Mucosa of rectum (tissue), 2 donors: ENCODE measurements around the gene NWD2.
A peak's percentile ranks its signal among the peaks of the same experiment; 100 is the strongest.

Source experiments
- H3K27ac ChIP-seq, 2 donors: one replicate each; pipeline ENCODE4 v1.7.0; 2013; ENCODE audit warnings: inconsistent platforms in 2 of 2, low read depth in 2 of 2, low read length in 2 of 2
- H3K27me3 ChIP-seq, 2 donors: one replicate each; pipeline ENCODE4 v1.7.0; 2013; ENCODE audit warnings: low read length in 2 of 2; ENCODE audit not compliant: control insufficient read depth in 2 of 2, insufficient read depth in 2 of 2
- H3K36me3 ChIP-seq, 2 donors: one replicate each; pipeline ENCODE4 v1.7.0; 2013; ENCODE audit warnings: low read length in 2 of 2; ENCODE audit not compliant: control insufficient read depth in 2 of 2, insufficient read depth in 2 of 2
- H3K4me1 ChIP-seq, 2 donors: one replicate each; pipeline ENCODE4 v1.7.0; 2013; ENCODE audit warnings: low read length in 2 of 2, mild to moderate bottlenecking in 1 of 2; ENCODE audit not compliant: control insufficient read depth in 2 of 2, insufficient read depth in 2 of 2
- H3K4me3 ChIP-seq, 2 donors: one replicate each; pipeline ENCODE4 v1.7.0; 2013; ENCODE audit warnings: low read length in 2 of 2
- H3K9ac ChIP-seq, 2 donors: one replicate each; pipeline ENCODE4 v1.7.0; 2013; ENCODE audit warnings: low read length in 2 of 2, low read depth in 1 of 2, mild to moderate bottlenecking in 1 of 2
- H3K9me3 ChIP-seq, 2 donors: one replicate each; pipeline ENCODE4 v1.7.0; 2013; ENCODE audit warnings: low read length in 2 of 2; ENCODE audit not compliant: control insufficient read depth in 2 of 2
- donor health status: healthy.
- donor health status: Normal muscosa, but diverticular disease.

The NWD2 gene

DNA sequence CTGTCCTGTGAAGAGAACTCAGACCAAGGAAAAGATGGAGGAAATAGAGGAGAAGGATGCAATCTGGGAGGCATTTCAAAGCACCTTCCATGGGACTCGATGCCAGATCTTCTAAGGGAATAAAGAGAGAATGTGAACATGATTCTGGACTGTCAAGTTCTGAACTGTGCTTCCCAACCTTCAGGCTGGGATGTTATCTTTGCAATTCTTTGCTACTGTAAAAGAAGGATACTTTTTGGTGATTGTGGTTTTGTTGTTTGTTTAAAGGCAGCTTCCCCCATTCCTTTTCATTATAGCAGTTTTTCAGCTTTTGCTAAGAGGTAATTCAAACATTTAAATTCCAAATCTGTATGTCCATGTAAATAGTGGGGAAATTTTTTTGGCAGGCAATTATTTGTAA, 217.3 kb downstream of the NWD2 start:
- H3K27me3 ChIP-seq, result no peaks in the 10 kb centered on the region
- no peak overlapping the region for H3K9ac ChIP-seq
- H3K4me1 ChIP-seq, result peaks cover 13 to 32% of the 10 kb centered on the region in 2 donors
- no peaks in the 10 kb centered on the region for H3K36me3 ChIP-seq
- H3K27ac ChIP-seq, result no peak overlapping the region
- no peaks in the 10 kb centered on the region for H3K9me3 ChIP-seq
- H3K4me3 ChIP-seq, result no peak overlapping the region

DNA sequence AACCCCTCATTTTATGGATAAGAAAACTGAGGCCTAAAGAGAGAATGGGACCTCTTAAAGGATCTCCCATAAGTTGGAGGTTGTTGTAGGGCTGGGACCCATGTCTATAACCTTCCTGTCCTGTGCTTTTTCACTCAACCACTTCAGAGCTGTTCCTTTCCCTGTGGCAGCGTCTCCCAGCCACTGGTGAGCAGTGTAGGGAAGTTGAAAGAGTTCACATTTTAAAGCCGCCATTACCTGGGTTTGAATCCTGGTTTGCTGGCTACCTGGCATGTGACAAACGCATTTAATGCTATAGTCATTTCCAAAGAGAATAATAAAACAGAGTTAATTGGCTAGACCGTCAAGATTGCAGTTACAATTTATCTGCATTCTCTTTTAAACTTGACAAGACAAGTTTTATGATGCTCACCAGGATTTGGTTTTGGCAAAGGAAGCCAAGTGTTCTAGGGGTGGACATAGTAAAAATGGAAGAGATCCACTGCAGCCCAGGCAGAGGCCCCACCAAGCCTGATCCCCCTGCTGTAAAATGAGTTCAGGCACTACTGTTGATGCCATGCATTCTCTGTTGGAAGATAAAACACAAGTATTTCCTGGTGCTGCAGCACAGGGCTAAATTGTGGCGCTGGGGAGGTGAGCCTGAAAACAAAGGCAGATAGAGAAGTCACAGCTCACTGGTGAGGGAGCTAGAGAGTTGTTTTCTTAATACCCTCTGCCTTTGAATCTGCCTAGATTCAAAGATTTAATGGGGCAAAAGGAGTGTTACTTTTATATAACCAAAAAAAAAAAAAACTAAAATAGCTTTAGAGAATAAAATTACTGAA, 218.7 kb downstream of the NWD2 start:
- Histone ChIP-seq H3K4me1 (peaks cover 17 to 35% of the 10 kb centered on the region in 2 donors), H3K9ac (peak overlapping the region; percentile 41 to 49), H3K9me3 (no peaks in the 10 kb centered on the region), H3K36me3 (no peaks in the 10 kb centered on the region), H3K27me3 (no peaks in the 10 kb centered on the region), H3K27ac (peak overlapping the region; percentile 85 to 88), H3K4me3 (peak overlapping the region; percentile 14 to 62)

DNA sequence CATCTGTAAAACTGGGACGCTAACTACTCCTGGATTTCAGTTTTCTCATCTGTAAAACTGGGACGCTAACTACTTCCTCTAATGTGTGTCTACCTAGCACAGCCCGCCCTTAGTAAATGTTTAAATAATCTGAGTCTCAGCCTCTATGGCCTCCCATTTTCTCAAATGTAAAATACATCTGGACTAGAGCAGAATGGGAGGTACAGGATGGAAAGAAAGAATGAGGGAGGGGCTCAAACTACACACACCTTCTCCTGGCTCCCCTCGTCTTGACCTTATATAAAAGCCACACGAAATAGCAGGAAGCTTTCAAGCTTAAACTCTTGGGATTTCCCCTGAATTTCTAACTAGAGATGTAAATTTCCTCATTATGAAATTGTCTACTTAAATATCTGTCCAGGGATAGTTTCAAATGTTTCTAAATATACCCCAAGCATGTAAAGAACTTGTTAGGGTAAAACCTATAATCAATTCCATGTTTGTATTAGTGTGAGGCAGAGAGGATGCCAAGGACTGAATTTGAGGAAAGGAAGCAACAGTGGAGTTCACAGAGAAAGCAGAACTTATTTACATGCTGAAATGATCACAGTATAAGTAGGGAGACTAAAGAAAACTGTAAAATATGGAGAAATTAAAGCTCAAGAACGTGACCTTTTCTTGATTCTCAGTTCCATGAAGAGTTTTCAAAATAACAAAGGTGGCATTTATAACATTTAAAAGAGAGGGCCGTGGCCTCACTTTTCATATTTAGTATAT, 220.0 kb downstream of the NWD2 start:
- Histone ChIP-seq H3K9ac (peak overlapping the region; percentile 38 to 49), H3K27me3 (no peaks in the 10 kb centered on the region), H3K4me1 (peaks cover 17 to 43% of the 10 kb centered on the region in 2 donors), H3K27ac (peak overlapping the region; percentile 85 to 88), H3K4me3 (peak overlapping the region; percentile 14 to 62), H3K9me3 (no peaks in the 10 kb centered on the region), H3K36me3 (no peaks in the 10 kb centered on the region)

DNA sequence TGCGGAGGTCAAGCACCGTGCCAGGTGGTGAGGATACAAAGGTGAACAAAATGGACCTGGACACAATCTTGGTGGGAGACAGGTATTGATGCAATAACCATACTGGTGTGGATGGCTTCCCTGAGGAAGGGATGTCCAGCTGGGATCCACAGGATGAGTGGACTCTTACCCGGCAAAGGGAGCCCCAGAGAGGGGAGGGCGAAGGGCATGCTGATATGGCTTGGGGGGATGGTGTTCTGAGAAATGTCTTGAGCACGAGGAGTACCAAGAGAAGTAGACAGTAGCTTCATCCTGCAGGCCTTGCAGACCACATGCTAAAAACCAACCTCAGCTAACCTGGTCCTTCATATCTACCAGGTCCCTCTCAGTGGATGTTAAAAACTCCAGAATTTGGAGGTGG, 220.8 kb downstream of the NWD2 start:
- Histone ChIP-seq H3K9ac (no peak overlapping the region), H3K27ac (peak overlapping the region; percentile 85 to 88), H3K9me3 (no peaks in the 10 kb centered on the region), H3K36me3 (no peaks in the 10 kb centered on the region), H3K4me1 (peaks cover 17 to 45% of the 10 kb centered on the region in 2 donors), H3K4me3 (no peak overlapping the region), H3K27me3 (no peaks in the 10 kb centered on the region)

DNA sequence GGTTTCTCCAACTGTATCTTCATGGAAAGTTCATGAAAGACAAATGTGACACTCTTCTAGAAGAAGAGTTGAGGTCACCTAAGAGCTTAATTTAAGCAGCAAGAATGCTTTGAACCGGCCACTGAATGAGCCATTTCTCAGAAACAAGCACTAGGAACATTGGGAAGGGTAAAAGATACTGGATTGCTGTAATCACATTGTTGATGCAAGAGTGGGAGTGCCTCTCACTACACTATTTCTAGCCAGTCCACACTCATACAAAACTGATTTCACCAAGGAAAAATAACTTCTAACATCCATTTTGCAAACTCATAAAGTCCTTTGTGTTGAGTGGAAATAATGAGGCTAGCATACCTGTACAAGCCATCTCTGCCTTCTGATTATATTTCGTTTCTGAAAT, 221.3 kb downstream of the NWD2 start:
- Histone ChIP-seq H3K27ac (no peak overlapping the region), H3K27me3 (no peaks in the 10 kb centered on the region), H3K36me3 (no peaks in the 10 kb centered on the region), H3K4me1 (peaks cover 17 to 45% of the 10 kb centered on the region in 2 donors), H3K9me3 (no peaks in the 10 kb centered on the region), H3K9ac (no peak overlapping the region), H3K4me3 (no peak overlapping the region)

DNA sequence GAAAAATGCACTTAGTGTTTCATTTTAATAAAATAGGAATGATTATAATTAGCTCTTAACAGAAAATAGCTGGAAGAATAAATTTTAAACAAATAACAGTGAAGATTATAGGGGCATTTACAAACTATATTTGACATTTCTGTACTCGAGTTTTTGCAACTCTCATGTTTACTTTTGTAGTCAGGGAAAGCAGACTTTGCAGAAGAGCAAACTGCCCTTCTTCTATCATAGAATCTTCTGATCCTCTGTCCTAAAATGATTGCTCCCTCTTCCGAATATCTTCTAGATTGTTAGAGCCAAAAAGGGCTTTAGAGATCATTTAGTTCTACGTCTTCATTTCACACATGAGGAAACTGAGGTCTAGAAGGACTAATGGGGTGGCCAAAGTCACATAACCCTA, 222.7 kb downstream of the NWD2 start:
- no peak overlapping the region for H3K27ac ChIP-seq
- peaks cover 17 to 52% of the 10 kb centered on the region in 2 donors for H3K4me1 ChIP-seq

DNA sequence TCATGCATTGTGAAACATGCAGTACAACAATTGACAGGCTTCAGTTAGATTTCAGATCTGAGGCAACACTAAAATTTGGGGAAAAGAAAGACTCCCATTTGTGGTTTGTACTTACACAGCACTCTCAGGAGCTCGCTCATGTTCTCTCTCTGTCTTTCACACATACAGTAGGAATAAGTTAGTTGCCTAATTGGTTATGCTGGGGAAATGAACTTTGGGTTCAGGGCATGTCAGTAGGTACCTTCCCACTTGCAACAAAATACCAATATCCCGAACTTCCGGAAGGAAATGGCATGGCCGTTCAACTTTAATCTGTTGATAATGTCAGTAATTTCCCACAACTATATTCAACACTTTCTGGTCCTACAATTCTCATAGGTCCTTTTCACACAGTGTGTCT, 223.3 kb downstream of the NWD2 start:
- Histone ChIP-seq H3K27ac (no peak overlapping the region), H3K4me3 (no peak overlapping the region), H3K27me3 (no peaks in the 10 kb centered on the region), H3K36me3 (no peaks in the 10 kb centered on the region), H3K9me3 (no peaks in the 10 kb centered on the region), H3K4me1 (peaks cover 17 to 46% of the 10 kb centered on the region in 2 donors), H3K9ac (no peak overlapping the region)

More for the DNA sequence above, 222.7 kb downstream of the NWD2 start:
- no peaks in the 10 kb centered on the region for H3K27me3 ChIP-seq
- no peaks in the 10 kb centered on the region for H3K36me3 ChIP-seq
- H3K4me3 ChIP-seq, result no peak overlapping the region
- no peak overlapping the region for H3K9ac ChIP-seq
- no peaks in the 10 kb centered on the region for H3K9me3 ChIP-seq

DNA sequence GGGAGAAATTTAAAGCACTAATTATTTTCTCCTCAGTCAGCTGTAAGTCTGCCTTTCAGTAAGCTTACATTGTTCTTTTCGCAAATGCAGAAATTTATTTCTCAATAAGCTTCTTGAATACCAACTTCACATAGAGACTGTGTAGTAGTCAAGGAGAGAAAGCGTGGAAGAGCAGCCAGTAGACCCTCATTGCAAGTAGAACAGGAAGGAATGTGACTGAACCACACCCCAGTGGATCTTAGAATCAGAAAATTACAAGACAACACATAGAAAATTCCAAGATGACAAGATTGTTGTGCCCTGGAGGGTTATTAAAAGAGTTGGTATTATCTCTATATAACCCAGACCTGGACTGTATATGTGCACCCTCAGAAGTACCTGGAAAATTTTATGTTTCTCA, 224.7 kb downstream of the NWD2 start:
- H3K27ac ChIP-seq, result no peak overlapping the region
- H3K4me1 ChIP-seq, result peaks cover 14 to 35% of the 10 kb centered on the region in 2 donors
- no peaks in the 10 kb centered on the region for H3K9me3 ChIP-seq
- no peak overlapping the region for H3K9ac ChIP-seq
- H3K27me3 ChIP-seq, result no peaks in the 10 kb centered on the region
- H3K4me3 ChIP-seq, result no peak overlapping the region
- no peaks in the 10 kb centered on the region for H3K36me3 ChIP-seq

DNA sequence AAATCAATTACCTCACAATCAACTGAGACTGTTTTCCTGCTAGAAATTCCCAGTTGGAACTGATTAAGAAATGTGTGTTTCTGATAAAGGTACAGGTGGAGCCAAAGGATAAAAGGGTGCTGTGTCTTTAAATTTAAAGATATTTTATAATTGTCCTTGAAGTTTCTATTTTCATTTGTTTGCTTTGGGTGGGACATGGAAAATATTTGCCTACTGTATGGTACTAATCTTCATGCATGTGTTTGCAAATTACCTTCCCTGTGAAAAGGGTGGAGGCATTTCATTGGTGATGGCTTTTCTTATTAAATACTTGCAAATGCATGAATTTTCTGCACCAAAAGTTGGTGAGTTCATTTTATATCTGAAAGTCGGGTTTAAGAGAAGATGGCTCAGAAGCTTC, 225.7 kb downstream of the NWD2 start:
- Histone ChIP-seq H3K9me3 (no peaks in the 10 kb centered on the region), H3K27me3 (no peaks in the 10 kb centered on the region), H3K36me3 (no peaks in the 10 kb centered on the region), H3K27ac (peak overlapping the region in 1 of 2 donors; percentile 62), H3K4me3 (peak overlapping the region; percentile 20 to 33), H3K4me1 (peaks cover 6 to 29% of the 10 kb centered on the region in 2 donors), H3K9ac (no peak overlapping the region)

DNA sequence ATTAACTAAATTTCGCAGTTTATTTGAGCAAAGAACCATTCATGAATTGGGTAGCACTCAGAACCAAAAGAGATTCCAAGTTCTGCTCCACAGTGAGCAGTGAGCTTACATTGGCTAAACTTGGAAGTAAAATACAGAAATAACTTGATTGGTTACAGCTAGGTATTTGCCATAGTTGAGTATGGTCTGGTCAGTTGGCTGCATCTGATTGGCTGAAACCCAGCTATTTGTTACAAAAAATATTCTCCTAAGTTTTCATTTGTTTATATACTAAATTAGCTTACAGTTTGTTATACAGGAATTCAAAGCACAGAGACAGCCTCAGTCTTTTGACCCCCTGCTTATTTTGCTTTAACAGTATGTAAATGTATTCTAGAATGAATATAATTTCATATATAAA, 226.6 kb downstream of the NWD2 start:
- Histone ChIP-seq H3K27ac (peak overlapping the region in 1 of 2 donors; percentile 20), H3K27me3 (no peaks in the 10 kb centered on the region), H3K9me3 (no peaks in the 10 kb centered on the region), H3K4me3 (no peak overlapping the region), H3K9ac (no peak overlapping the region), H3K4me1 (peaks cover 4 to 25% of the 10 kb centered on the region in 2 donors), H3K36me3 (no peaks in the 10 kb centered on the region)
